Measurements from ENCODE around the gene PPP1R15B. TPM values are rescaled to one million over a fixed set of nuclear protein-coding genes. Genes with fewer than 3 reads are reported as not detected.
A peak's percentile ranks its signal among the peaks of the same experiment; 100 is the strongest.

Gene PPP1R15B
- total RNA-seq, 1 donor: 30.3 TPM

GRCh38 chr1:204448991-204449677 lies 37.5 kb upstream of the PPP1R15B start:
- H3K4me3 ChIP-seq (ENCODE audit: low read depth, low read length): no peak overlapping the region
- no peak for DNase-seq (ENCODE audit: low read depth)
- no peak for TF ChIP-seq CTCF (IDR thresholded peaks at IDR 0.05; ENCODE audit: insufficient read depth, low read length)

- no peak overlapping the region for H3K4me3 ChIP-seq (ENCODE audit: low read depth, low read length)
- DNase-seq (ENCODE audit: low read depth): no peak
- no peak for TF ChIP-seq CTCF (IDR thresholded peaks at IDR 0.05; ENCODE audit: insufficient read depth, low read length)
Measured at GRCh38 chr1:204448344-204448964, 36.8 kb upstream of the PPP1R15B start.

- no peak for DNase-seq (ENCODE audit: low read depth)
- no peak overlapping the region for H3K4me3 ChIP-seq (ENCODE audit: low read depth, low read length)
- TF ChIP-seq CTCF (IDR thresholded peaks at IDR 0.05; ENCODE audit: insufficient read depth, low read length): no peak
Measured at GRCh38 chr1:204447736-204448135, 36.1 kb upstream of the PPP1R15B start.

GRCh38 chr1:204447190-204447589 lies 35.6 kb upstream of the PPP1R15B start:
- no peak for DNase-seq (ENCODE audit: low read depth)
- TF ChIP-seq CTCF (IDR thresholded peaks at IDR 0.05; ENCODE audit: insufficient read depth, low read length): no peak
- no peak overlapping the region for H3K4me3 ChIP-seq (ENCODE audit: low read depth, low read length)

GRCh38 chr1:204446413-204447111 lies 34.9 kb upstream of the PPP1R15B start:
- TF ChIP-seq CTCF (IDR thresholded peaks at IDR 0.05; ENCODE audit: insufficient read depth, low read length): peak; percentile 85
- DNase-seq (ENCODE audit: low read depth): peak; percentile 65
- H3K4me3 ChIP-seq (ENCODE audit: low read depth, low read length): no peak overlapping the region

GRCh38 chr1:204445860-204446412 lies 34.3 kb upstream of the PPP1R15B start:
- TF ChIP-seq CTCF (IDR thresholded peaks at IDR 0.05; ENCODE audit: insufficient read depth, low read length): peak; percentile 60
- H3K4me3 ChIP-seq (ENCODE audit: low read depth, low read length): no peak overlapping the region
- peak; percentile 26 for DNase-seq (ENCODE audit: low read depth)
